IPS DF 4.7 (cell line): ENCODE data around the gene PSMB7.

Experiments used
- DNase-seq: peaks from one replicate; pipeline ENCODE4 v3.0.0-alpha.2; 2013; ENCODE audit warnings: low spot score; ENCODE audit errors: extremely low read depth

Gene PSMB7

GRCh38 chr9:124303762-124304161 lies 111.5 kb downstream of the PSMB7 start:
- DNase-seq: no peak
